A549 (cell line): ENCODE data around the gene WNT8B. TPM values are rescaled to one million over a fixed set of nuclear protein-coding genes. Genes with fewer than 3 reads are reported as not detected.

Source experiments
- ATAC-seq, 2 experiments: fragments of 200-7000 bp in 1 of 2; fragments of >200 bp in 1 of 2; cut with Nextera tagmentation in 1 of 2; cut with Tn5 transposase in 1 of 2; 3 replicates each; pipeline versions ENCODE4 v1.8.0 to v1.9.1; 2018 to 2020; ENCODE audit warnings: mild to moderate bottlenecking in 1 of 2, moderate library complexity in 1 of 2
- CTCF ChIA-PET: fragments of 300-600 bp; sonication (Branson Sonifier 250); formaldehyde crosslinking; extraction: SDS; loops from one replicate; lab custom pipeline; 2021; ENCODE audit warnings: antibody characterized with exemption, inconsistent platforms; lab: Yijun Ruan, JAX
- POLR2A ChIA-PET: fragments of 350-600 bp; formaldehyde crosslinking; extraction: SDS; loops from one replicate; lab custom pipeline; 2021; ENCODE audit warnings: antibody characterized with exemption, inconsistent platforms; lab: Yijun Ruan, JAX
- DNase-seq, 2 experiments: peaks; one replicate each; pipeline versions ENCODE4 v3.0.0 to v3.0.0-alpha.2; 2011 to 2016; ENCODE audit warnings: low read depth in 1 of 2, low spot score in 1 of 2
- FAIRE-seq: peaks from 2 replicates; lab custom pipeline; 2011; peaks lifted over from hg19 to GRCh38; lab: Jason Lieb, UNC
- H3K27ac ChIP-seq, 2 experiments: fragments of >200 bp; sonication (Bioruptor Twin); formaldehyde crosslinking; 3 replicates each; pipeline ENCODE4 v1.5.1; 2016 to 2017
- H3K4me1 ChIP-seq: fragments of >200 bp; sonication (Bioruptor Twin); formaldehyde crosslinking; 3 replicates; pipeline ENCODE4 v1.6.1; 2016
- H3K4me2 ChIP-seq: fragments of >200 bp; sonication (Bioruptor Twin); formaldehyde crosslinking; 3 replicates; pipeline ENCODE4 v1.6.1; 2016
- H3K4me3 ChIP-seq: fragments of >200 bp; sonication (Bioruptor Twin); formaldehyde crosslinking; 3 replicates; pipeline ENCODE4 v1.5.1; 2016
- H3K9me3 ChIP-seq: fragments of >200 bp; sonication (Bioruptor Twin); formaldehyde crosslinking; 3 replicates; pipeline ENCODE4 v1.6.1; 2016
- CBX8 ChIP-seq: fragments of 200-600 bp; sonication (generic); IDR thresholded peaks from 2 replicates; pipeline ENCODE4 v1.6.1; 2016
- CEBPB ChIP-seq, 2 experiments: fragments of >200 bp in 1 of 2; sonication (Bioruptor Twin) in 1 of 2; formaldehyde crosslinking in 1 of 2; IDR thresholded peaks; 2 replicates each; pipeline ENCODE4 v1.6.1; 2012 to 2016
- CHD2 ChIP-seq: fragments of 150-350 bp; IDR thresholded peaks from 2 replicates; pipeline ENCODE4 v1.6.1; 2014; ENCODE audit warnings: low read length; ENCODE audit not compliant: partially characterized antibody
- CHD4 ChIP-seq: fragments of 200-600 bp; sonication (generic); IDR thresholded peaks from 2 replicates; pipeline ENCODE4 v1.6.1; 2016; ENCODE audit warnings: antibody characterized with exemption, mild to moderate bottlenecking, borderline replicate concordance
- CTCF ChIP-seq: fragments of >200 bp; sonication (Bioruptor Twin); formaldehyde crosslinking; IDR thresholded peaks from 3 replicates; pipeline ENCODE4 v1.5.1; 2016
- EHF ChIP-seq: fragments of 250-450 bp; sonication (Bioruptor Pico); IDR thresholded peaks from 2 replicates; pipeline ENCODE4 v1.5.0; 2020; ENCODE audit warnings: mild to moderate bottlenecking
- ELK1 ChIP-seq: fragments of 150-350 bp; IDR thresholded peaks from 2 replicates; pipeline ENCODE4 v1.6.1; 2014; ENCODE audit warnings: low read depth, mild to moderate bottlenecking, low read length
- FOSB ChIP-seq: fragments of 250-450 bp; sonication (Bioruptor Pico); IDR thresholded peaks from 2 replicates; pipeline ENCODE4 v1.5.0; 2020; ENCODE audit warnings: mild to moderate bottlenecking, moderate library complexity
- FOSL2 ChIP-seq, 2 experiments: fragments of 450-650 bp in 1 of 2; fragments of >200 bp in 1 of 2; sonication (Bioruptor Twin) in 1 of 2; formaldehyde crosslinking; IDR thresholded peaks; 2 replicates each; pipeline versions ENCODE4 v1.5.0 to v1.6.1; 2016 to 2020; ENCODE audit warnings: mild to moderate bottlenecking in 1 of 2, moderate library complexity in 1 of 2
- GATA3 ChIP-seq: IDR thresholded peaks from 2 replicates; pipeline ENCODE4 v1.6.1; 2012; ENCODE audit warnings: borderline replicate concordance
- HES2 ChIP-seq: fragments of >200 bp; sonication (Bioruptor Twin); formaldehyde crosslinking; IDR thresholded peaks from 2 replicates; pipeline ENCODE4 v1.6.1; 2016
- HEYL ChIP-seq: fragments of 250-450 bp; sonication (Bioruptor Pico); IDR thresholded peaks from 2 replicates; pipeline ENCODE4 v1.8.0; 2021; ENCODE audit warnings: mild to moderate bottlenecking, moderate library complexity
- HOXB13 ChIP-seq: fragments of 250-450 bp; sonication (Bioruptor Pico); IDR thresholded peaks from 2 replicates; pipeline ENCODE4 v1.5.0; 2020; ENCODE audit warnings: low read depth, mild to moderate bottlenecking, moderate library complexity
- HOXB5 ChIP-seq: fragments of 250-450 bp; sonication (Bioruptor Pico); IDR thresholded peaks from 2 replicates; pipeline ENCODE4 v1.5.0; 2020; ENCODE audit warnings: mild to moderate bottlenecking, moderate library complexity
- MAFK ChIP-seq: fragments of 450-650 bp; IDR thresholded peaks from 2 replicates; pipeline ENCODE4 v1.6.1; 2014; ENCODE audit not compliant: partially characterized antibody
- MAX ChIP-seq: IDR thresholded peaks from 2 replicates; pipeline ENCODE4 v1.6.1; 2012
- NFE2L2 ChIP-seq: fragments of 150-350 bp; conservative IDR thresholded peaks from 2 replicates; pipeline ENCODE4 v1.6.1; 2014; ENCODE audit warnings: low read length
- NPAS2 ChIP-seq: fragments of 250-450 bp; sonication (Bioruptor Pico); IDR thresholded peaks from 2 replicates; pipeline ENCODE4 v1.8.0; 2022; ENCODE audit warnings: mild to moderate bottlenecking, moderate library complexity, borderline replicate concordance
- PHF8 ChIP-seq: fragments of 200-600 bp; sonication (generic); IDR thresholded peaks from 2 replicates; pipeline ENCODE4 v1.6.1; 2016; ENCODE audit warnings: low read depth, mild to moderate bottlenecking, antibody characterized with exemption, moderate library complexity, borderline replicate concordance
- RAD21 ChIP-seq, 2 experiments: fragments of >200 bp in 1 of 2; sonication (Bioruptor Twin) in 1 of 2; formaldehyde crosslinking in 1 of 2; IDR thresholded peaks in 1 of 2; conservative IDR thresholded peaks in 1 of 2; 2 replicates in 1 of 2; 3 replicates in 1 of 2; pipeline ENCODE4 v1.6.1; 2012 to 2018; ENCODE audit warnings: inconsistent platforms in 1 of 2
- RARB ChIP-seq: fragments of 250-450 bp; sonication (Bioruptor Pico); IDR thresholded peaks from 2 replicates; pipeline ENCODE4 v1.8.0; 2021; ENCODE audit warnings: mild to moderate bottlenecking, moderate library complexity
- RFX5 ChIP-seq: fragments of 450-650 bp; IDR thresholded peaks from 2 replicates; pipeline ENCODE4 v1.7.1; 2014; ENCODE audit warnings: antibody characterized with exemption, mild to moderate bottlenecking, moderate library complexity
- RNF2 ChIP-seq: fragments of 200-600 bp; sonication (generic); IDR thresholded peaks from 2 replicates; pipeline ENCODE4 v1.6.1; 2016; ENCODE audit warnings: low read depth, mild to moderate bottlenecking, antibody characterized with exemption, moderate library complexity, borderline replicate concordance
- SMC3 ChIP-seq: fragments of >200 bp; sonication (Bioruptor Twin); formaldehyde crosslinking; IDR thresholded peaks from 3 replicates; pipeline ENCODE4 v1.6.1; 2018; ENCODE audit warnings: inconsistent platforms
- TFCP2L1 ChIP-seq: fragments of 250-450 bp; sonication (Bioruptor Pico); IDR thresholded peaks from 2 replicates; pipeline ENCODE4 v1.5.0; 2021; ENCODE audit warnings: mild to moderate bottlenecking
- TP53 ChIP-seq: fragments of 250-450 bp; sonication (Bioruptor Pico); IDR thresholded peaks from 2 replicates; pipeline ENCODE4 v1.5.0; 2021; ENCODE audit warnings: mild to moderate bottlenecking, moderate library complexity
- USF2 ChIP-seq: fragments of 450-650 bp; IDR thresholded peaks from 2 replicates; pipeline ENCODE4 v1.6.1; 2014; ENCODE audit warnings: antibody characterized with exemption
- ZSCAN20 ChIP-seq: fragments of 250-450 bp; sonication (Bioruptor Pico); IDR thresholded peaks from 2 replicates; pipeline ENCODE4 v1.8.0; 2022; ENCODE audit warnings: mild to moderate bottlenecking, moderate library complexity
- WGBS: methylation state at CpG from one replicate; pipeline ENCODE4 v1.1.6; 2017; ENCODE audit errors: missing lambda C conversion rate; 5-methylcytosine and 5-hydroxymethylcytosine counted together
- polyA plus RNA-seq, 4 experiments: library from polyadenylated mRNA; depleted of rRNA in 3 of 4; stranded (reverse); fragments of >200 nt; fragmentation: RNase III in 1 of 4; extraction: RNeasy Plus Mini Kit Qiagen cat#74134 plus additional on column Dnase treatment in 1 of 4; gene quantifications; 2 replicates in 3 of 4; 3 replicates in 1 of 4; pipeline ENCODE4 v1.2.3, GENCODE V29; 2011 to 2017

WNT8B gene
- polyA plus RNA-seq, 2 of the 4 experiments (the other 2 are of a cell fraction), result 0.04 to 0.05 TPM

- DNase-seq (peak; percentile 80 to 83), ATAC-seq (peak; percentile 80 to 90), FAIRE-seq (no peak)
- Histone ChIP-seq H3K4me2 (peak overlapping the region; percentile 99), H3K4me3 (peak overlapping the region; percentile 44), H3K9me3 (no peaks in the 10 kb centered on the region), H3K27ac (peak overlapping the region in 1 of 2 experiments; percentile 52; a peak in 2 of 6 replicates), H3K4me1 (0 out of 3 replicates have a peak, but pooled peaks cover 3% of the 10 kb centered on the region)
- ChIA-PET POLR2A (interaction anchor here (1.0 to 1.2 kb wide), 3 partner anchors 12 to 135 kb away, joined by 3 to 4 read pairs (median 4); partner anchors contain the start of genes HIF1AN and SCD), CTCF (interaction anchor here (0.6 to 25.5 kb wide), 38 partner anchors 9 to 624 kb away, joined by 3 to 381 read pairs (median 5); partner anchors contain the start of genes SEC31B and WNT8B)
- 7% methylated on average over 22 of the region's 59 CpGs for WGBS
- TF ChIP-seq USF2 (no peak), EHF (CRISPR knock-in tag) (no peak), ZSCAN20 (no peak), FOSB (no peak), CHD4 (no peak), CHD2 (no peak), MAX (peak; percentile 64), NFE2L2 (no peak), PHF8 (no peak), HES2 (no peak), TP53 (CRISPR knock-in tag) (no peak), NPAS2 (CRISPR knock-in tag) (no peak), RARB (CRISPR knock-in tag) (no peak), ELK1 (no peak), RFX5 (peak; percentile 88), MAFK (no peak), FOSL2 (IDR thresholded peaks at IDR 0.05) (no peak), FOSL2 (CRISPR knock-in tag; IDR thresholded peaks at IDR 0.05) (no peak), CBX8 (no peak), HEYL (no peak), GATA3 (no peak), HOXB5 (CRISPR knock-in tag) (no peak), RNF2 (0 out of 2 replicates have a peak, but pooled peaks have one; percentile 32), TFCP2L1 (CRISPR knock-in tag) (no peak), CTCF (peak; percentile 87), SMC3 (peak; percentile 50; the same call in 2 of the 3 replicates), HOXB13 (no peak), CEBPB (IDR thresholded peaks at IDR 0.05) (no peak), RAD21 (conservative IDR thresholded peaks at IDR 0.05 in 1 of 2, IDR thresholded peaks at IDR 0.05 in 1 of 2) (peak; percentile 44 to 50)
Measured at GRCh38 chr10:100482181-100482833, 19.5 kb downstream of the WNT8B start.
